Activated naive CD8-positive, alpha-beta T cell treated with anti-CD3 and anti-CD28 coated beads, Interleukin-2, amount 50 U/mL, for 16 hours (primary cell): ENCODE measurements around the gene DGUOK.
"Not testable (repeated sequence)": the region's sequence is repeated elsewhere in the genome, so short reads cannot be mapped to it uniquely, and the experiment has no call there.

Experiments
- DNase-seq: peaks from one replicate; pipeline ENCODE4 v3.0.0-alpha.2; 2020; ENCODE audit warnings: low read depth, low spot score

Gene DGUOK

DNA sequence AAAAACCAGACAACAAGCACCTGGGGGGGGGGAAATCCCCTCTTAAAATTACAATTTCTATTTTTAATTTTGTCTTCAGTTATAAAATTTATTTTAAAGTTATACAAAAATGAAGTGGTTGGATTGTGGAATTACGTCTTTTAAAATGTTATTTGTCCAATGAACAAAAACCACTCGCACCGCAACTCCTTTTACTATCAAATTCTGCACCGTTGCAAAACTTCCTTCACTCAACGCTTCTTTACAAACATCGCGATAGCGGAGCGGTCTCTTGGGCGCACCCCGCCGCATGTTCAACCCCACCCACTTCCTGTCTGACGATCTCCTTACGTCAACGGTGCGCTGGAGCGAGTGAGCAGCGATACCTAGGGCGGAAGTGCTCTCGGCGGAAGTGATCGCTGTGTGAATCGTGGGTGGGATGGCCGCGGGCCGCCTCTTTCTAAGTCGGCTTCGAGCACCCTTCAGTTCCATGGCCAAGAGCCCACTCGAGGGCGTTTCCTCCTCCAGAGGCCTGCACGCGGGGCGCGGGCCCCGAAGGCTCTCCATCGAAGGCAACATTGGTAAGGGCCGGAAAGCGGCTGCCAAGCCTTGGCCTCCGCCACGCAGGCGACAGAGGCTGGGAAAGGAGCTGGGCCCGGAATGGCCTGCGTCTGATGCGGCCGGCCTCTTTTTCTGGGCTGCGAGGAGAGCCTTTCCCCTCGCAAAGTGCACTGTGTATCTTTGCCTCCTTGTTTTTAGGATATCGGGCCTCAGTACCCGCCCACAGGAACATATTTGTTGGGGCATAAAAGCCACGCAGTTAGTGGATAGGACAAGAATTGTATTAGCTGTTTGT, at the start of gene DGUOK:
Gene DGUOK, plus strand, starts transcription at position 388 of the 835 bp plus-strand sequence. Its CDS starts 31 bp downstream, at position 419.
- peak; percentile 87 for DNase-seq

DNA sequence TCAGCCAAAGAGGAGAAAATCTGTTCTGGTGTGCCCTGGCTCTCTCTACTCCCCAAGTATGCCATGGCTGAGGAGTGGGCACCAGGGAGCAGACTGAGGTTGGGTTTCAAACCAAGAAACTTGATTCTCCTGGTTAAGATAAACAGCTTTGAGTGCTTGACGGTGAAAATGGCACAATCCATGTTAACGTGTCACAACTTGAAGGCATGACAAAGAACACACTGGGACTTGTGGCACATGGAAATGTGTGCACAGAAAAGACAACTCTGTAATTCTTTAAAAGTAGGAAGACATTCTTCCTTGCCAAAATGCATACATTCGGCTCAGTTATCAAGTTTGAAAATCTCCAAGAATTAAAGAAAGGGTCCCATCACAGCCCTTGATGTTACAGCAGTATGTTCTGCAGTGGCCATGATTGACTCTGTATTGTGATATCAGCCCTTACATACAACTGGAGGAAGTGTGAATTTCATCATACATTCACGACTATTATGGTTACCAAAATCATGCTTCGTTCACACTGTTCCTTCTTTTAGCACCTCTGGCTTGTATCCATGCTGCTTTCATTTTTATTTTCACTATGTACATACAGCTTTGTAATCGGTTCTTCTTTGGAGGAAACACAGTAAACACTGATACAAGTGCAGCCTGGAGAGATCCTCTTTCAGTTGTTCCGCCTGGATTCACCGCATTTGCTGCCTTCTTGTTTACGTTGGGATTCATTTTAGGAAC, 49.4 kb upstream of the DGUOK start:
- no peak for DNase-seq

- not testable (repeated sequence) for DNase-seq
Observed at GRCh38 chr2:73877984-73878383, 48.7 kb upstream of the DGUOK start.

- DNase-seq, result no peak
Observed at GRCh38 chr2:73885406-73885805, 41.3 kb upstream of the DGUOK start.

DNA sequence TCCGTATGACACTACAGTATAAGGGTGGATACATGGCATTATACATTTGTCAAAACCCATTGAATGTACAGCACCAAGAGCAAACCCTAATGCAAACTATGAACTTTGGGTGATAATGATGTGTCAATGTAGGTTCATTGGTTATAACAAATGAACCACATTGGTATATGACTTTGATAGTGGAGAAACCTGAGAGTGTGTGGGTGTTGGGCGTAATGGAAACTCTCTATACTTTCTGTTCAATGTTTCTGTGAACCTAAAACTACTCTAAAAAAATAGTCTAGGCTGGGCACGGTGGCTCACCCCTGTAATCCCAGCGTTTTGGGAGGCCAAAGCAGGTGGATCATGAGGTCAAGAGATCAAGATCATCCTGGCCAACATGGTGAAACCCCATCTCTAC, 40.3 kb upstream of the DGUOK start:
- DNase-seq, result peak; percentile 18

DNA sequence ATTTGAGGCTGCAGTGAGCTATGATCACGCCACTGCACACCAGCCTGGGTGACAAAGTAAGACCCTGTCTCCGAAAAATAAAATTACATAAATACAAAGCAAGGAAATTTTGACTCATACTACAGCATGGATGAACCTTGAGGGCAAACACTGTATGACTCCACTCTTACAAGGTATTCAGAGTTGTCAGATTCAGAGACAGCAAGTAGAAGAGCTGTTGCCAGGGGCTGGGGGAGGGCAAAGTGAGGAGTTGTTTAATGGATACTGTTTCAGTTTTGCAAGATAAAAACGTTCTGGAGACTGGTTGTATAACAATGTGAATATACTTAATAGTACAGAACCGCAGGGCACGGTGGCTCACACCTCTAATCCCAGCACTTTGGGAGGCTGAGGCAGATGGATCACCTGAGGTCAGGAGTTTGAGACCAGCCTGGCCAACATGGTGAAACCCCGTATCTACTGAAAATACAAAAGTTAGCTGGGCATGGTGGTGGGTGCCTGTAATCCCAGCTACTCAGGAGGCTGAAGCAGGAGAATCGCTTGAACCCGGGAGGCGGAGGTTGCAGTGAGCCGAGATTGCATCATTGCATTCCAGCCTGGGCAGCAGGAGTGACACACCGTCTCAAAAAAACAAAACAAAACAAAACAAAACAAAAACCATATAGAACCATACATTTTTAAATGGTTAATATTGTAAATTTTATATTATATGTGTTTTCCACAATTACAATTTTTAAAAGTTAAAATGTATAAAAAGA, 38.9 kb upstream of the DGUOK start:
- DNase-seq, result not testable (repeated sequence)

DNA sequence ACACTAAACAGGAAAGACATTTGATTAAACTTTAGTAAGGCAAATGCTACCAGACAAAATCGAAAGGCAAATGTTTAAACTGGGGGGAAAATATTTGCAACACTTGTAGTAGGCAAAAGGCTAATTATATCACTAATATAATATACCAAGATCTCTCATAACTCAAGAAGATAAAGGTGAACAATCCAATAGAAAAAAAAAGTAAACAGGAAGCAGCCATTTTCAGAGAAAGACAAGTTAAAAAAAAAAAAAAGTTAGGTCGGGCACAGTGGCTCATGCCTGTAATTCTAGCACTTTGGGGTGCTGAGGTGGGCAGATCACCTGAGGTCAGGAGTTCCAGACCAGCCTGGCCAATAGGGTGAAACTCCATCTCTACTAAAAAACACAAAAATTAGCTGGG, 38.3 kb upstream of the DGUOK start:
- no peak for DNase-seq

DNA sequence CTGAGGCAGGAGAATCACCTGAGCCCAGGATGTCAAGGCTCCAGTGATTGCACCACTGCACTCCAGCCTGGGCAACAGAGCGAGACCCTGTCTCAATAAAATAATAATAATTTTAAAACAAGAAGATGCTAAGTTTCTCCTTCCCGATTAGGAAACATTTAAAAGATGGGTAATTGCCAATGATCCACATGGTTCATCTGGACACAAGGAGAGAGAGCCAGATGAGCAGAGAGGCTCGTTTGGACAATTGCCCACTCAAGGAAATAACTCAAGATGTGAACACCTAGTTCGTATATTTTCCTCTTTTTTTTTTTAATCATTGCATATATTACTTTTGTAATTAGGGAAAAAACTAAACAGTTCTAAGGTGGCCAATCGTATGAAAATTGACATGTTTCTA, 37.5 kb upstream of the DGUOK start:
- DNase-seq, result no peak

DNA sequence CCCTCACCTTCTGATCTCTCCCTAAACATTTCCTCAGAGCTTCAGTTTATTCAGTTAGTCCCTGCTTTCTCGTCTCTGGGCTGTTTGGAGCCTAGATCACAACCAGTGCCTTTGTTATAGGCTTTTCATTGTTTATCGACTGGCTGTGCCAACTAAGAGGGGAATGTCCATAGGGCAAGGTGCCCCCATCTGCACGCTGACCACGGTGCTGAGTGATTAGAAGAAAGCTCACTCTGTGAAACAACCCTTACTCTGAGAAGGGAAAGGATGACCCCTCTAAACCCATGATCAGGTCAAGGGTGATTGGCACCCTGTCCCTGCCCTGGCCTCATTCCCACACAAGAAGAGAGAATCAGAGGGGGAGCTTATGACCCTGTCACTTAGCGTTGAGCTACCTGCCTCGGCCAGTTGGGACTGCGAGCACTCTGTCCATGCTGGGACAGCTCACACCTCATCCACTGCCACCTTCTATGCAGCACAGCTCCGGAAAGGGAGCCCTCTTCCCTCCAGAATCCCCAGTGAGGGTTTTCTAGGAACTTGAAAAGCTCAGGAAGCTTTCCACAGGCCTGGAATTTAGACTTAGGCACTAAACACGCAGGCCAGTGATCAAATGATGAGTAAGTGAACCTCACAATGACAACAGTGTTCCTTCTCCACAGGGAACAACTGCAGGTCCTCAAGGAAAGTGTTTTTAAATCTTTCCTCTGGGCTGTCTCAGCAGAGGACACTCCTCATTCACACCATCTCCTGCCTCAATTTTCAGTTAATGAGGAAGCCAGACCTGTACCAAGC, 36.2 kb upstream of the DGUOK start:
- no peak for DNase-seq

DNA sequence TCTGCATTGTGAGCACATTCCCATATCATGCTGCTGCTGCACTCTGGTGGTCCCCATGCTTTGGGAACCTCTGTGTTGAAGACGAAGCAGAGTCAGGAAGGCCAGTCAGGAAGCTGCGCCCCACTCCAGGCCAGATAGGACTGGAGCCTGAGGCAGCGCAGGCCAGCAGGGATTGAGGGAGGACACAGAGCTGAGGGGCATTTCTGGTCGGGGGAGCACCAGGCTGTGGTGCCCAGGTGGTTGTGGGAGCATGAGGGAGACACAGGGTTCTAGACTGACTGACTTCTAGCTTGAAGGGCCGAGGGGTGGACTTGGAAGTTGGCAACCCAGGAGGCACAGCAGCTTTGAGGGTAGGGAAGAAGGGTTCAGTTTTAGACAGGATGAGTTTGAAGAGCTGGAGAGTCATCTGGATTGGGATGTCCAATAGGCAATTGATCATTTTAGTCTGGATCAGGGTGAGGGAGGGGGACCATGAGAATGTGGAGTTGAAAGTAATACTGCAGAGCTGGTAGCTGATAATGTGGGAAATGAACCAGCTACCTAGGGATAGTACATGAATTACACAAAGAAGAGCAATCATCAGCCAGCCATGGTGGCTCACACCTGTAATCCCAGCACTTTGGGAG, 35.3 kb upstream of the DGUOK start:
- DNase-seq, result no peak

DNA sequence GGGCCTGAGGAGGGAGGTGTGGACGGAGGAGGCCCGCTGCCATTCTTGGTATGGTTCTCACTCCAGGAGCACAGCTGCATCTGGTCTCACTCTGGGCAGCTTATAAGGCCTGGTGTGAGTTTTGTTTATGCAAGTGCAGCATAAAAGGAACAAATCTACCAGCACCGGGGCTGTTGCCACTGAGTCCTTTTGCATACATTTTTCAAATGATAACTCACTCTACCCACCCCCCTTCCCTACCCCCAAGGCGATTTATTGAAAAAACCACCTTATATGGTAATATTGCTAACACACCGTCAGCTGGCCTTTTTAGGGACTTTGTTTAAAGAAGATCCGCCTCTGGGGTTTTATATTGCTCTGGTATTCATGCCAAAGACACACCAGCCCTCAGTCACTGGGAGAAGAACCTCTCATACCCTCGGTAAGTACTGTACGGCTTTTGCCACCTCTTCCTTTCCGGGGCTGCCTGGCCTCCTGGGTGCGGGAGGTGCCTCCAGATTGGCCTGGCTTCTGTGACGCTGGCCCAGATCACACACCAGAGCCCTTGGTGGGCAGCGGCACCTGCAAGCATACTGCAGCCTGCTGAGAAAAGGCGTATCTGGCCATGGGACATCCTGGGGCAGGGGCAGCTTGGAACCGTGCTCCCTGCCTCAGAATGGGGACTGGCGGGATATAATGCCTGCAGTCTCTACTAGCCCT, 33.9 kb upstream of the DGUOK start, which contains the start of gene ACTG2:
Gene ACTG2, plus strand, starts transcription at position 378 of the 699 bp plus-strand sequence. CDS start 8,304 bp downstream, outside the sequence.
- no peak for DNase-seq

- DNase-seq, result no peak
Observed at GRCh38 chr2:73893764-73894474, 32.8 kb upstream of the DGUOK start.

GRCh38 chr2:73894475-73894850, 32.2 kb upstream of the DGUOK start:
- no peak for DNase-seq

GRCh38 chr2:73894877-73895276, 31.8 kb upstream of the DGUOK start:
- no peak for DNase-seq

DNA sequence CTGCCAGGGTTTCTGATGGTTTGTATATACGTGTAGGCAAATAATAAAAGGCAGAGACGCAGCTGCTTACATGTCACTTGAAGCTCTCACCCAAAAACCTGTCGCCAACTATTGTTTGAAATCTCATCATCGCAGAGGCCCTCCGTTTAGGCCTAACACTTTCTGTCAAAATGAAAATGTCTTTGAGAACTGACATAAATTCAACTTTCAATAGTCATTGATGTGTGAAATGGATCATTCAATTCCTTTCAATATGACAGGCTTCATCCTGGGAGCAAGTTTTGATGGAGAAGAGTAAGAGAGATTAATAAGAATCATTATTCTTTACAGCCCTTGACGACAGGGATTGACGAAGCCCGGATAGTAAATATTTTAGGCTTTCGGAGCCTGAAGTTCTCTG, 31.2 kb upstream of the DGUOK start:
- DNase-seq, result no peak

DNA sequence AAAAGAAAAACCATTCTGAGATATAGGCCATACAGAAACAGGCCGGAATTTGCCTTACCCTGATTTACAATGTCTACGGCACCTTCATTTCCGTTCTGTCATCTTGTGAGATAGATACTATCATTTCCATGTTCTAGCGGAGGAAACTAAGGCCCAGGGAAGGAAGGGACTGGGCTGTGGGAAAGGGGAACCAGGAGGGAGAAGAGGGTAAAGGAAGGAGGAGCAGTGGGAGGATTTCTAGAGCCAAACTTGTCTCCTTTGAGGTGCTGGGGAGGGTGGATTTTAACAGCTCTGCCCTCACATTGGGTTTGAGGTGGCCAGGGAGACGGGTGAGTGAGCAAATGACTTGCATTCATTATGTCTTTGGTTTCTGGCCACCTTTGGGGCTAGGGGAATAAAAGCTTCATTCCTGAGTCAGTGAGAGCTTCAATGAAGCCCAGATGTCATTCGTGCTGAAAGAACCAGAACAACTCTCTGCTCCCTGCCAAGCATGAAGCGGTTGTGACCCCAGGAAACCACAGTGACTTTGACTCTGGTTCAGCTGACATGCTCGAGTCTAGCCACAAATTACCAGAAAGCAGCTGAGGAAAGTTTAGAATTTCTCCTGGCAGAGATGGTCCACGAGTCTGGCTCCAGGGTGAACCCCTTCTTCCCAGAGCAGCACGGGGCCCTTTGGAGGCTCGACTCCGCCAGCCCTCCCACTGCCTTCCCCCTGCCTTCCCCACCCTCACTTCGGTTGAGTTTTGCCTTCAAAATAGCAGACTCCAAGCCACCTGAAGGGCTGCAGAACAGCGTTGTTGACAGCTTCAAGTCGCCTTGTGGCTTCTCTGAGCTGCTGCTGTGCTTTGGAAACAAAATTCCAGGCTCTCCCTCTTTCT, 30.1 kb upstream of the DGUOK start:
- DNase-seq, result no peak

DNA sequence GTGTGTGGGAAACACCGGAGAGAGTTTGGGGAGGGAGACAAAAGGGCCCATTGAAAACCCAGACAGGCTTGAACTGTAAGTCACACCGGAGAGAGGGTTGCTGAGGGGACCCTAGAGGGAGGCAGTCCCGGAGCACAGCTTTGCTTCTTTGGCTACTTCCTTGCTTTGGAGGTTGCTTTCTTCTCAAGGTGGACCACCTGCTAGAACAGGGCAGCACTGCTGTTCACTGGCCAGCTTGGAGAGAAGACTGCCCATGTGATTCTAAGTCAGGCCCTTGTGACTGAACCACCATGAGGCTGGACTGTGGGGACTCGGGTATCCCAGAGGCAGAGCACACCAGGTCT, 29.5 kb upstream of the DGUOK start:
- no peak for DNase-seq

- no peak for DNase-seq
Observed at GRCh38 chr2:73897934-73898333, 28.7 kb upstream of the DGUOK start.
